Right atrium auricular region (tissue), 2 donors: ENCODE data around the gene MYO1E. TPM values are rescaled to one million over a fixed set of nuclear protein-coding genes. Genes with fewer than 3 reads are reported as not detected.
A peak's percentile ranks its signal among the peaks of the same experiment; 100 is the strongest.

Experiments
- DNase-seq: peaks from one replicate; pipeline ENCODE4 v3.0.0-alpha.2; 2019; ENCODE audit warnings: low spot score
- H3K27ac ChIP-seq, 2 donors: fragments of 200-600 bp; sonication (generic); 1 replicate in 1 of 2; 2 replicates in 1 of 2; pipeline ENCODE4 v1.5.1; 2016 to 2019
- H3K27me3 ChIP-seq, 2 donors: fragments of 200-600 bp; sonication (generic); one replicate each; pipeline versions ENCODE4 v1.5.1 to v1.6.0; 2017 to 2019
- H3K36me3 ChIP-seq: fragments of 200-600 bp; sonication (generic); one replicate; pipeline ENCODE4 v1.5.1; 2016
- H3K4me1 ChIP-seq, 2 donors: fragments of 200-600 bp; sonication (generic); one replicate each; pipeline versions ENCODE4 v1.5.1 to v1.6.0; 2017 to 2019
- H3K4me3 ChIP-seq, 2 donors: fragments of 200-600 bp; sonication (generic); 1 replicate in 1 of 2; 2 replicates in 1 of 2; pipeline ENCODE4 v1.5.1; 2017 to 2019; ENCODE audit warnings: mild to moderate bottlenecking in 1 of 2, moderate library complexity in 1 of 2
- H3K9me3 ChIP-seq, 2 donors: fragments of 200-600 bp; sonication (generic); one replicate each; pipeline ENCODE4 v1.5.1; 2019
- total RNA-seq, 2 donors: library from RNA; depleted of rRNA; stranded (reverse); fragments of >200 nt; gene quantifications; one replicate each; pipeline ENCODE4 v1.1.0, GENCODE V29; 2016
- TF ChIP-seq, protein P1 (sequence below), 2 donors: fragments of 200-600 bp; sonication (generic); IDR thresholded peaks; one replicate each; pipeline ENCODE4 v1.5.1; 2019; ENCODE audit warnings: antibody characterized with exemption in 2 of 2

The MYO1E gene
- total RNA-seq, 2 donors from 2014 or later: 9.6 to 17.2 TPM

DNA sequence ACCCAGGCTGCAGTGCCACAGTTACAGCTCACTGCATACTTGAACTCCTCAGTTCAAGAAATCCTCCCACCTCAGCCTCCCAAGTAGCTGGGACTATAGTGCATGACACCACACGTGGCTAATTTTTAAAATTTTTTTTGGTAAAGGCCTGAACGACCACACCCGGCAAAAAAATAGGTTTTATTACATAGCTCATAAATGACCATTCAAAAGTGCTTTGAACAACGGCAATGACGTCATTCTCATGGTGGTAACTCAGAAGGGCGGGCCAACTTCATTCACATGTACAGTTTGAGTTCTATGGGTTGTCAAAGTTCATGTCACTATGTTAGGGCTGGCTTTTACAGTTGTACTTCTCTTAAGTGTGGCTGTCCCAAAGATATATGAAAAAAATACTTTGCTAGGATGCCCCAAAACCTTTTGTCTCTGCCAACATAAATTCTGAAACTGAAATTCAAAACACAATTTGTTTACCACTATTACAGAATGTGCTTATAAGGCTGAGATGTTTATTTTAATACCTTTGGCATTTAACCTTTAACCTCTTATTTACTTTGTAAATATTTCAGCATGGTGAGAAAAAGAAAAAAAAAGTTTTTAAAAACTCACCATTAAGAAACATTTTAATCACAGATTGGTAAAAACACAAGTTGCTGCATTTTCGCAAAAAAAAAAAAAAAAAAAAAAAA, 6.2 kb downstream of the MYO1E start:
- TF ChIP-seq, protein P1, sequence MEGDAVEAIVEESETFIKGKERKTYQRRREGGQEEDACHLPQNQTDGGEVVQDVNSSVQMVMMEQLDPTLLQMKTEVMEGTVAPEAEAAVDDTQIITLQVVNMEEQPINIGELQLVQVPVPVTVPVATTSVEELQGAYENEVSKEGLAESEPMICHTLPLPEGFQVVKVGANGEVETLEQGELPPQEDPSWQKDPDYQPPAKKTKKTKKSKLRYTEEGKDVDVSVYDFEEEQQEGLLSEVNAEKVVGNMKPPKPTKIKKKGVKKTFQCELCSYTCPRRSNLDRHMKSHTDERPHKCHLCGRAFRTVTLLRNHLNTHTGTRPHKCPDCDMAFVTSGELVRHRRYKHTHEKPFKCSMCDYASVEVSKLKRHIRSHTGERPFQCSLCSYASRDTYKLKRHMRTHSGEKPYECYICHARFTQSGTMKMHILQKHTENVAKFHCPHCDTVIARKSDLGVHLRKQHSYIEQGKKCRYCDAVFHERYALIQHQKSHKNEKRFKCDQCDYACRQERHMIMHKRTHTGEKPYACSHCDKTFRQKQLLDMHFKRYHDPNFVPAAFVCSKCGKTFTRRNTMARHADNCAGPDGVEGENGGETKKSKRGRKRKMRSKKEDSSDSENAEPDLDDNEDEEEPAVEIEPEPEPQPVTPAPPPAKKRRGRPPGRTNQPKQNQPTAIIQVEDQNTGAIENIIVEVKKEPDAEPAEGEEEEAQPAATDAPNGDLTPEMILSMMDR (IDR thresholded peaks at IDR 0.05): no peak
- H3K36me3 ChIP-seq: no peaks in the 10 kb centered on the region
- H3K27ac ChIP-seq: no peak overlapping the region
- H3K27me3 ChIP-seq: no peaks in the 10 kb centered on the region
- H3K9me3 ChIP-seq: no peaks in the 10 kb centered on the region
- peaks cover 0 to 8% of the 10 kb centered on the region in 2 donors for H3K4me1 ChIP-seq
- DNase-seq: peak; percentile 50
- no peak overlapping the region for H3K4me3 ChIP-seq

DNA sequence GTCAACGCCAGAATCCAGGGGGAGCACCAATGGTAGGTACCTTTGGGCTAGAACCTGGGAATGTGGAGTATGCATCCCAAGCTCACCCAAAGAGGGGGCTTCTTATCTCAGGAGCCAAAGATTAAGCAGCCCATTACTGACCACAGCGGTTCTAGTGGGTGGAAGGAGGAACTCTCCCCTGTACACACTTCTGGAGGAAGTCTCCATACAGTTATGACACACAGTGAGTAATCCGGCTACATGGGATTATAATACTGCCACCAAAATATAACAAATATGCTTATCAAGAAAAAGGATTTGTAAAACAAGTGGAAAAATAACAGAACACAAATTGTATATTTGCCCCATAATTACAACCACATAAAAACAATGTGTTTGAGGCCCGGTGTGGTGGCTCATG, 8.4 kb downstream of the MYO1E start:
- H3K9me3 ChIP-seq: no peaks in the 10 kb centered on the region
- H3K36me3 ChIP-seq: no peaks in the 10 kb centered on the region
- H3K27me3 ChIP-seq: no peaks in the 10 kb centered on the region
- H3K4me1 ChIP-seq: peaks cover 0 to 3% of the 10 kb centered on the region in 2 donors
- no peak overlapping the region for H3K4me3 ChIP-seq
- H3K27ac ChIP-seq: no peak overlapping the region
- TF ChIP-seq, protein P1 (IDR thresholded peaks at IDR 0.05): no peak
- no peak for DNase-seq

DNA sequence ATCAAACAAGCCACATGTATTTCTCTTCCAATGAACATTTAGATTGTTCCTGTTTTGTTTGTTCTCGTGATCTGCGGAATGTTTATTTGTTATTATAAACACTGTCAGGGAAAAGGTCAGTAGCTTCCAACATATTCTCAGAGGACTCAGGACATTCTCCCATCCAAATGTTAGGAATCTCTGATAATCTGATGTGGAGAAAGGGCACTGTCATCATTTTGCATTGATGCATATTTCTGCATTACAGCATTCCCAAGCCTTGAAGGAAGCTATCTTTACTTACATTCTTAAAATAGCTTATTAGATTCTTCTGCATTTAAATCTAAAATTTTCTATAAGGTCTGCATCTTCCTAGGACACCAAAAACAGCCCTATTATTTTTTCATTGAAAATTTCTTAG, 10.3 kb downstream of the MYO1E start:
- DNase-seq: no peak
- Histone ChIP-seq H3K4me3 (no peak overlapping the region), H3K27me3 (no peaks in the 10 kb centered on the region), H3K9me3 (no peaks in the 10 kb centered on the region), H3K27ac (no peak overlapping the region), H3K4me1 (peaks cover 0 to 3% of the 10 kb centered on the region in 2 donors), H3K36me3 (no peaks in the 10 kb centered on the region)
- TF ChIP-seq, protein P1 (IDR thresholded peaks at IDR 0.05): no peak

DNA sequence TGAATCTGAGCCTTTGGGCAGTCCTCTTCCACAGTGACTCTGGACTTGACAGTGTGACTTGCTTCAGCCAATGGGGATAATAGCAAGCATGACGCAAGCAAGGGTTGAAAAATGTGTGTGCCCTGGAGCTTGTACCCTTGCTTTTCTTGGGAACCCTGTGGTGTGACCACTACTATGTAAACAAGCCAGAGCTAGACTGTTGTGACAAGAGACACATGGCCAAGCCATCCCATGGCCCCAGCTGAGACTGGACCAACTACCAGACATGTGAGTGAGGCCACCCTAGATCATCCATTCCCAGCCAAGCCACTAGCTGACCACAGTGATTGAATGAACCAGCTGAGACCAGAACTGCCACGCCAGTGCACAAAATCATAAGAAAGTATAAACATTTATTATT, 11.8 kb downstream of the MYO1E start:
- TF ChIP-seq, protein P1 (IDR thresholded peaks at IDR 0.05): no peak

DNA sequence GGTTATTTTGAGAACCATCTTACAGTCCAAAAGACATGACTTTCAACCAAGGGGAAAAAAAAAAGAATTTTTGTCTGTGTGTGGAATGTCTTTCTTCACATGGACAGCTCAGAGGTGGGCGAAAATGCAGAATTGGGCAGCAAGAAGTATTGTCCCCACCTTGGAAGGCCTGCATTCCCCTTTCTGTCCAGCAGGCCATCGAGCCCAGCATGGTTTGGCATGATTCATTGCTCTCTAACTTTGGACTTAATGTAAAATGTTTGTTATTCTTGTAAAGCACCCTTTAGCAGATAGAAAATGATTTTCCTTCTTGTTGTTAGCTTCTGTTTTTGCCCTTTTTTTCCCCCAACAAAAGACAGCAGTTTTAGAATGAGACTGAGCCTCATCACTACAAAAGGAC, 12.4 kb downstream of the MYO1E start:
- Histone ChIP-seq H3K36me3 (no peaks in the 10 kb centered on the region), H3K4me1 (no peaks in the 10 kb centered on the region), H3K4me3 (no peak overlapping the region), H3K27ac (no peak overlapping the region), H3K27me3 (no peaks in the 10 kb centered on the region), H3K9me3 (no peaks in the 10 kb centered on the region)
- no peak for DNase-seq
- TF ChIP-seq, protein P1 (IDR thresholded peaks at IDR 0.05): peak in 1 of 2 donors; percentile 16

More for the DNA sequence above, 11.8 kb downstream of the MYO1E start:
- H3K9me3 ChIP-seq: no peaks in the 10 kb centered on the region
- no peak for DNase-seq
- H3K27ac ChIP-seq: no peak overlapping the region
- H3K4me1 ChIP-seq: no peaks in the 10 kb centered on the region
- H3K27me3 ChIP-seq: no peaks in the 10 kb centered on the region
- no peaks in the 10 kb centered on the region for H3K36me3 ChIP-seq
- no peak overlapping the region for H3K4me3 ChIP-seq

DNA sequence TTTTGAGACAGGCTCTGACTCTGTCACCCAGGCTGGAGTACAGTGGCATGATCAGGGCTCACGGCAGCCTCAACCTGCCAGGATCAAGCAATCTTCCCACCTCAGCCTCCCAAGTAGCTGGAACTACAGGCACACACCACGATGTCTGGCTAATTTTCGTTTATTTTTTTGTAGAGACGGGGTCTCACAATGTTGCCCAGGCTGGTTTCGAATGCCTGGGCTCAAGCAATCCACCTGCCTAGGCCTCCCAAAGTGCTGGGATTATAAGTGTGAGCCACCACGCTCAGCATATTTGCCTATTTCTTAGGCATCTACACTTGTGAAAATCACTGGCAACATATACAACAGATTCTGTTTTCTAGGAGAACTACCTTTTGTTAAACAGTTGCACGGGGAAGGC, 16.9 kb downstream of the MYO1E start:
- TF ChIP-seq, protein P1 (IDR thresholded peaks at IDR 0.05): no peak
- Histone ChIP-seq H3K27ac (no peak overlapping the region), H3K4me3 (no peak overlapping the region), H3K9me3 (no peaks in the 10 kb centered on the region), H3K4me1 (peaks cover 0 to 16% of the 10 kb centered on the region in 2 donors), H3K36me3 (no peaks in the 10 kb centered on the region), H3K27me3 (no peaks in the 10 kb centered on the region)
- no peak for DNase-seq
